ENCODE measurements around the gene SLC25A20.
A peak's percentile ranks its signal among the peaks of the same experiment; 100 is the strongest.

Gene SLC25A20

DNA sequence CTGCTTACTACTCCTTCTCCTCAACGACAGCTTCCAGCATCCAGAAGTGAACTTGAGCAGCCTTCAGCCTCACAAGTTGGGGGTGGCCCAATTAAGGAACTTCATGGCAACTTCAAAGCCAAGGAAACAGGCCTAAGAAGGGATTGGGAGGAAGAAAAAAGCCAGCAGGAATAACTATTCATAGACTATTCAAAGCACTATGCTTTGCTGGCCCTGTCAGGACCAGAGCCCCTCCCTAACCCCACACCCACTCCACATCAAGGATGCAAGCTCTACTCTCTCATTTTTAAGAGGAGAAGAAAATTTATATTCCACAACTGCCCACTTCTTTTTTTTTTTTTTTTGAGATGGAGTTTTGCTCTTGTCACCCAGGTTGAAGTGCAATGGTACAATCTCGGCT is 41.0 kb downstream of the SLC25A20 start:
- Histone ChIP-seq H3K4me3 (ENCODE audit: low read depth, low read length) (no peak overlapping the region), H3K9me3 (ENCODE audit: insufficient read depth, low read depth, low read length) (no peaks in the 10 kb centered on the region), H2BK120ac (ENCODE audit: insufficient read depth, low read length, poor library complexity) (no peak overlapping the region), H3K79me2 (ENCODE audit: control insufficient read depth, insufficient read depth, low read length, poor library complexity) (no peaks in the 10 kb centered on the region), H3K4ac (ENCODE audit: low read depth, low read length) (no peak overlapping the region), H3K27me3 (ENCODE audit: insufficient read depth, low read length) (no peaks in the 10 kb centered on the region), H3K4me2 (ENCODE audit: low read length) (no peak overlapping the region), H3K4me1 (ENCODE audit: control insufficient read depth in 1 of 2, insufficient read depth in 2 of 2, low read length in 2 of 2) (no peaks in the 10 kb centered on the region), H2AK5ac (ENCODE audit: low read length) (no peak overlapping the region), H4K12ac (ENCODE audit: low read depth, low read length) (no peak overlapping the region), H2BK5ac (ENCODE audit: low read depth, low read length, poor library complexity) (no peak overlapping the region), H2AFZ (ENCODE audit: insufficient read depth, low read length, poor library complexity) (no peak overlapping the region), H2BK12ac (ENCODE audit: low read length) (no peak overlapping the region), H3K23ac (ENCODE audit: low read length) (no peak overlapping the region), H3K36me3 (ENCODE audit: control insufficient read depth in 1 of 2, insufficient read depth in 2 of 2, low read length in 2 of 2) (peaks cover 2% of the 10 kb centered on the region in 2 experiments), H4K8ac (ENCODE audit: low read depth, low read length) (no peak overlapping the region), H3K18ac (ENCODE audit: low read length) (no peak overlapping the region), H3K14ac (ENCODE audit: low read length) (no peak overlapping the region), H3K79me1 (ENCODE audit: low read length) (no peaks in the 10 kb centered on the region), H3K9ac (ENCODE audit: low read length) (no peak overlapping the region), H4K91ac (ENCODE audit: low read depth, low read length) (no peak overlapping the region), H3K27ac (ENCODE audit: low read depth, low read length) (no peak overlapping the region)
- no peak for DNase-seq
- no CpG with 5 or more reads among the region's 2 CpGs for WGBS (ENCODE audit: extremely low coverage, insufficient coverage, insufficient read length)

DNA sequence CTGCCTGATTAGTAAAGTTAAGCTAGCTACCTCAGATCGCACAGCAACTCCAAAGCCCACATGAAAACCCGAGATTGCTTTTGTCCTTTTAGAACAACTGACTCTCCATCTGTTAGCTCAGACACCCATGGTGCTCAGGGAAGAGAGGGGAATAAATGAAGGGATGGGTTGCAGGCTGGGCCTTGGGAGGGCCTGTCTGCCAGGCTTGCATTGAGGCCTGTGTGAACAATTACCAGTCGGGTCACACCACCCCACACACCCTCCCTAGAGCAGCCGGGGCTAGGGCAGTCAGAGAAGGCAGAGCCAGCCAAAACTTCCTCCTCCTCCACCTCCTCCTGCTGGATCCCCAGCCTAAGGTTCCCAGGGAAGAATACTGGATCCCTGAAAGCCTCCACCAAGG is 42.2 kb downstream of the SLC25A20 start:
- no peak overlapping the region for H2AFZ ChIP-seq (ENCODE audit: insufficient read depth, low read length, poor library complexity)
- no peak overlapping the region for H2AK5ac ChIP-seq (ENCODE audit: low read length)
- no peak overlapping the region for H2BK12ac ChIP-seq (ENCODE audit: low read length)
- no peak overlapping the region for H4K91ac ChIP-seq (ENCODE audit: low read depth, low read length)
- no peak overlapping the region for H3K18ac ChIP-seq (ENCODE audit: low read length)
- no peaks in the 10 kb centered on the region for H3K4me1 ChIP-seq (ENCODE audit: control insufficient read depth in 1 of 2, insufficient read depth in 2 of 2, low read length in 2 of 2)
- no CpG with 5 or more reads among the region's 4 CpGs for WGBS (ENCODE audit: extremely low coverage, insufficient coverage, insufficient read length)
- H3K9me3 ChIP-seq (ENCODE audit: insufficient read depth, low read depth, low read length) = no peaks in the 10 kb centered on the region
- H3K36me3 ChIP-seq (ENCODE audit: control insufficient read depth in 1 of 2, insufficient read depth in 2 of 2, low read length in 2 of 2) = peaks cover 0 to 2% of the 10 kb centered on the region in 2 experiments
- H3K79me2 ChIP-seq (ENCODE audit: control insufficient read depth, insufficient read depth, low read length, poor library complexity) = no peaks in the 10 kb centered on the region
- no peak overlapping the region for H3K23ac ChIP-seq (ENCODE audit: low read length)
- H3K9ac ChIP-seq (ENCODE audit: low read length) = no peak overlapping the region
- no peak overlapping the region for H4K12ac ChIP-seq (ENCODE audit: low read depth, low read length)
- no peak overlapping the region for H3K27ac ChIP-seq (ENCODE audit: low read depth, low read length)
- no peak overlapping the region for H2BK120ac ChIP-seq (ENCODE audit: insufficient read depth, low read length, poor library complexity)
- no peak overlapping the region for H3K4me2 ChIP-seq (ENCODE audit: low read length)
- DNase-seq = no peak
- H3K4me3 ChIP-seq (ENCODE audit: low read depth, low read length) = no peak overlapping the region
- H3K79me1 ChIP-seq (ENCODE audit: low read length) = no peaks in the 10 kb centered on the region
- no peak overlapping the region for H2BK5ac ChIP-seq (ENCODE audit: low read depth, low read length, poor library complexity)
- no peaks in the 10 kb centered on the region for H3K27me3 ChIP-seq (ENCODE audit: insufficient read depth, low read length)
- no peak overlapping the region for H4K8ac ChIP-seq (ENCODE audit: low read depth, low read length)
- H3K14ac ChIP-seq (ENCODE audit: low read length) = no peak overlapping the region
- no peak overlapping the region for H3K4ac ChIP-seq (ENCODE audit: low read depth, low read length)

DNA sequence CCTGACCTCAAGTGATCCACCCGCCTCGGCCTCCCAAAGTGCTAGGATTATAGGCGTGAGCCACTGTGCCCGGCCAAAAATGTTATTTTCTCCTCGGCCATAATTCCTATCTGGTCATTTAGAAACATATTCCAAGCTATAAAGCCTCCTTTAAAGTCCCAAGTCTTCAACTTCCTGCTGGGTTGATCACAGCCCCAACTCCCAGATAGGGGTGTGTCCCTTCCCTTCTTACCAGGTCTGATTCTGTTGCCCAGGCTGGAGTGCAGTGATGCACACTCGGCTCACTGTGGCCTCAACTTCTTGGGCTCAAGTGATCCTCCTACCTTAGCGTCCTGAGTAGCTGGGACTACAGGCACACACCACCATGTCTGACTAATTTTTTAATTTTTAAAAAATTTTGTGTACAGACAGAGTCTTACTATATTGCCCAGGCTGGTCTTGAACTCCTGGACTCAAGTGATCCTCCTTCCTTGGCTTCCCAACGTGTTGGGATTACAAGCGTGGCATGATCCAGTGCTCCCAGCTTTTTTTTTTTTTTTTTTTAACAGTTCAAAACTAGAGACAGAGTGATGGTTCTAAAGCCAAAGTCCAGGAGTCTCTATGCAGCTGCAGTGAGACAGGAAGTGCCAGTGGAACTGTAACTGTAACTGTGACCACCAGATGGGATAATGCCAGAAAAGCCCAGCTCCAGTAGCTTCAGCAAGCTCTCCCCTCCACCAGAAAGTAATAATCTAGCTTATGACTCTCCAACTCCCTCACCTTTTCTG is 42.8 kb downstream of the SLC25A20 start:
- Histone ChIP-seq H2BK120ac (ENCODE audit: insufficient read depth, low read length, poor library complexity) (no peak overlapping the region), H3K79me2 (ENCODE audit: control insufficient read depth, insufficient read depth, low read length, poor library complexity) (no peaks in the 10 kb centered on the region), H3K27ac (ENCODE audit: low read depth, low read length) (no peak overlapping the region), H2AK5ac (ENCODE audit: low read length) (no peak overlapping the region), H2BK5ac (ENCODE audit: low read depth, low read length, poor library complexity) (no peak overlapping the region), H3K23ac (ENCODE audit: low read length) (no peak overlapping the region), H3K4me2 (ENCODE audit: low read length) (no peak overlapping the region), H3K36me3 (ENCODE audit: control insufficient read depth in 1 of 2, insufficient read depth in 2 of 2, low read length in 2 of 2) (peaks cover 0 to 2% of the 10 kb centered on the region in 2 experiments), H4K8ac (ENCODE audit: low read depth, low read length) (no peak overlapping the region), H3K9ac (ENCODE audit: low read length) (no peak overlapping the region), H3K14ac (ENCODE audit: low read length) (no peak overlapping the region), H3K4ac (ENCODE audit: low read depth, low read length) (no peak overlapping the region), H3K4me3 (ENCODE audit: low read depth, low read length) (no peak overlapping the region), H2BK12ac (ENCODE audit: low read length) (no peak overlapping the region), H3K9me3 (ENCODE audit: insufficient read depth, low read depth, low read length) (no peaks in the 10 kb centered on the region), H2AFZ (ENCODE audit: insufficient read depth, low read length, poor library complexity) (no peak overlapping the region), H3K4me1 (ENCODE audit: control insufficient read depth in 1 of 2, insufficient read depth in 2 of 2, low read length in 2 of 2) (no peaks in the 10 kb centered on the region), H3K18ac (ENCODE audit: low read length) (no peak overlapping the region), H3K79me1 (ENCODE audit: low read length) (no peaks in the 10 kb centered on the region), H3K27me3 (ENCODE audit: insufficient read depth, low read length) (no peaks in the 10 kb centered on the region), H4K12ac (ENCODE audit: low read depth, low read length) (no peak overlapping the region), H4K91ac (ENCODE audit: low read depth, low read length) (no peak overlapping the region)
- DNase-seq = no peak
- WGBS (ENCODE audit: extremely low coverage, insufficient coverage, insufficient read length) = no CpG with 5 or more reads among the region's 9 CpGs

DNA sequence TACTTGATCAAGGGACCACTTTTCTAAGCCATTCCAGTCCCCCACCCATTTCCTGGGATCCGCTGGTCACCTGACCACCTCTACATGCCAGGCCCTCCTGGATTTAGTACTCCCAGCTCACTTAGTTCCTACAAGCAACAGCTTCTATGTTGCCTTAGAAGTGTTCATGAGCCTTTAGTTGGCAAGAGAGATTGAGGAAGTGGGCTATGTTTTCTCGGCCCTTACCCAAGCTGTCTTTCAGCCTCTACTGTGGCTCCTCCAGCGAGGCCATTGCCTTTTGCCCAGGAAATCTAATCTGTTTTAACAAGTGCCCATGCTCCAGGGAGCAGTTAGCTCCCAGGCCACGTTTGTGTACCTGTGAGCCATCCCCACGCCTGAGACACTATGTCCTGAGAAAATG is 46.5 kb downstream of the SLC25A20 start:
- no CpG with 5 or more reads among the region's 5 CpGs for WGBS (ENCODE audit: extremely low coverage, insufficient coverage, insufficient read length)
- H3K9me3 ChIP-seq (ENCODE audit: insufficient read depth, low read depth, low read length) = no peaks in the 10 kb centered on the region
- no peak overlapping the region for H3K4ac ChIP-seq (ENCODE audit: low read depth, low read length)
- no peak overlapping the region for H3K27ac ChIP-seq (ENCODE audit: low read depth, low read length)
- H3K4me2 ChIP-seq (ENCODE audit: low read length) = no peak overlapping the region
- H3K79me2 ChIP-seq (ENCODE audit: control insufficient read depth, insufficient read depth, low read length, poor library complexity) = peaks cover 3% of the 10 kb centered on the region
- H3K4me3 ChIP-seq (ENCODE audit: low read depth, low read length) = peak overlapping the region; percentile 21
- no peaks in the 10 kb centered on the region for H3K27me3 ChIP-seq (ENCODE audit: insufficient read depth, low read length)
- DNase-seq = no peak
- peaks cover 3% of the 10 kb centered on the region for H3K79me1 ChIP-seq (ENCODE audit: low read length)
- no peak overlapping the region for H3K9ac ChIP-seq (ENCODE audit: low read length)
- no peaks in the 10 kb centered on the region for H3K4me1 ChIP-seq (ENCODE audit: control insufficient read depth in 1 of 2, insufficient read depth in 2 of 2, low read length in 2 of 2)
- no peak overlapping the region for H2AK5ac ChIP-seq (ENCODE audit: low read length)
- H2BK120ac ChIP-seq (ENCODE audit: insufficient read depth, low read length, poor library complexity) = no peak overlapping the region
- no peak overlapping the region for H4K8ac ChIP-seq (ENCODE audit: low read depth, low read length)
- H2BK5ac ChIP-seq (ENCODE audit: low read depth, low read length, poor library complexity) = no peak overlapping the region
- no peak overlapping the region for H4K91ac ChIP-seq (ENCODE audit: low read depth, low read length)
- H3K18ac ChIP-seq (ENCODE audit: low read length) = no peak overlapping the region
- H3K36me3 ChIP-seq (ENCODE audit: control insufficient read depth in 1 of 2, insufficient read depth in 2 of 2, low read length in 2 of 2) = no peaks in the 10 kb centered on the region
- H3K23ac ChIP-seq (ENCODE audit: low read length) = no peak overlapping the region
- no peak overlapping the region for H3K14ac ChIP-seq (ENCODE audit: low read length)
- no peak overlapping the region for H2BK12ac ChIP-seq (ENCODE audit: low read length)
- H2AFZ ChIP-seq (ENCODE audit: insufficient read depth, low read length, poor library complexity) = no peak overlapping the region
- no peak overlapping the region for H4K12ac ChIP-seq (ENCODE audit: low read depth, low read length)
